Measurements from ENCODE around the gene KRT13.

KRT13 gene

GRCh38 chr17:41474863-41475262, 30.5 kb downstream of the KRT13 start:
- Histone ChIP-seq H3K27ac (ENCODE audit: low read depth, low read length) (no peak overlapping the region), H3K27me3 (ENCODE audit: control insufficient read depth in 5 of 5, insufficient read depth in 4 of 5, low read length in 5 of 5) (no peaks in the 10 kb centered on the region)

GRCh38 chr17:41468346-41468745, 37.1 kb downstream of the KRT13 start:
- Histone ChIP-seq H3K4me1 (ENCODE audit: control insufficient read depth in 5 of 5, insufficient read depth in 5 of 5, low read length in 5 of 5) (no peaks in the 10 kb centered on the region), H3K36me3 (ENCODE audit: control insufficient read depth in 5 of 5, insufficient read depth in 5 of 5, low read length in 5 of 5) (no peaks in the 10 kb centered on the region), H3K27ac (ENCODE audit: low read depth, low read length) (no peak overlapping the region), H3K9ac (ENCODE audit: low read length in 5 of 5) (no peak overlapping the region), H3K9me3 (ENCODE audit: control insufficient read depth in 5 of 5, low read length in 5 of 5) (peaks cover 0 to 11% (median 7%) of the 10 kb centered on the region in 5 donors), H3K4me3 (ENCODE audit: low read depth in 1 of 5, low read length in 5 of 5) (no peak overlapping the region), H3K27me3 (ENCODE audit: control insufficient read depth in 5 of 5, insufficient read depth in 4 of 5, low read length in 5 of 5) (peaks cover 4 to 10% (median 6%) of the 10 kb centered on the region in 5 donors)

More at GRCh38 chr17:41474863-41475262, 30.5 kb downstream of the KRT13 start:
- Histone ChIP-seq H3K4me3 (ENCODE audit: low read depth in 1 of 5, low read length in 5 of 5) (no peak overlapping the region), H3K9ac (ENCODE audit: low read length in 5 of 5) (no peak overlapping the region), H3K9me3 (ENCODE audit: control insufficient read depth in 5 of 5, low read length in 5 of 5) (peaks cover 0 to 3% (median 0%) of the 10 kb centered on the region in 5 donors), H3K4me1 (ENCODE audit: control insufficient read depth in 5 of 5, insufficient read depth in 5 of 5, low read length in 5 of 5) (no peaks in the 10 kb centered on the region), H3K36me3 (ENCODE audit: control insufficient read depth in 5 of 5, insufficient read depth in 5 of 5, low read length in 5 of 5) (no peaks in the 10 kb centered on the region)

- Histone ChIP-seq H3K36me3 (ENCODE audit: control insufficient read depth in 5 of 5, insufficient read depth in 5 of 5, low read length in 5 of 5) (no peaks in the 10 kb centered on the region), H3K4me3 (ENCODE audit: low read depth in 1 of 5, low read length in 5 of 5) (no peak overlapping the region), H3K4me1 (ENCODE audit: control insufficient read depth in 5 of 5, insufficient read depth in 5 of 5, low read length in 5 of 5) (no peaks in the 10 kb centered on the region), H3K9ac (ENCODE audit: low read length in 5 of 5) (no peak overlapping the region), H3K9me3 (ENCODE audit: control insufficient read depth in 5 of 5, low read length in 5 of 5) (peaks cover 0 to 11% (median 7%) of the 10 kb centered on the region in 5 donors), H3K27me3 (ENCODE audit: control insufficient read depth in 5 of 5, insufficient read depth in 4 of 5, low read length in 5 of 5) (peaks cover 4 to 11% (median 6%) of the 10 kb centered on the region in 5 donors), H3K27ac (ENCODE audit: low read depth, low read length) (no peak overlapping the region)
Observed at GRCh38 chr17:41467561-41467960, 37.9 kb downstream of the KRT13 start.

GRCh38 chr17:41466988-41467387, 38.4 kb downstream of the KRT13 start, which contains the start of gene KRT32:
Gene KRT32 (minus strand): TSS chr17:41467386. CDS start chr17:41467325, 61 bp downstream.
- Histone ChIP-seq H3K9me3 (ENCODE audit: control insufficient read depth in 5 of 5, low read length in 5 of 5) (peaks cover 0 to 11% (median 7%) of the 10 kb centered on the region in 5 donors), H3K4me1 (ENCODE audit: control insufficient read depth in 5 of 5, insufficient read depth in 5 of 5, low read length in 5 of 5) (no peaks in the 10 kb centered on the region), H3K27me3 (ENCODE audit: control insufficient read depth in 5 of 5, insufficient read depth in 4 of 5, low read length in 5 of 5) (peaks cover 4 to 13% (median 6%) of the 10 kb centered on the region in 5 donors), H3K9ac (ENCODE audit: low read length in 5 of 5) (no peak within 1 kb of the TSS), H3K27ac (ENCODE audit: low read depth, low read length) (no peak within 1 kb of the TSS), H3K4me3 (ENCODE audit: low read depth in 1 of 5, low read length in 5 of 5) (no peak within 1 kb of the TSS), H3K36me3 (ENCODE audit: control insufficient read depth in 5 of 5, insufficient read depth in 5 of 5, low read length in 5 of 5) (no peaks in the 10 kb centered on the region)

GRCh38 chr17:41464682-41465081, 40.7 kb downstream of the KRT13 start:
- H3K4me3 ChIP-seq (ENCODE audit: low read depth in 1 of 5, low read length in 5 of 5), result no peak overlapping the region
- H3K9ac ChIP-seq (ENCODE audit: low read length in 5 of 5), result no peak overlapping the region
- no peaks in the 10 kb centered on the region for H3K4me1 ChIP-seq (ENCODE audit: control insufficient read depth in 5 of 5, insufficient read depth in 5 of 5, low read length in 5 of 5)
- peaks cover 4 to 13% (median 6%) of the 10 kb centered on the region in 5 donors for H3K27me3 ChIP-seq (ENCODE audit: control insufficient read depth in 5 of 5, insufficient read depth in 4 of 5, low read length in 5 of 5)
- peaks cover 0 to 8% (median 7%) of the 10 kb centered on the region in 5 donors for H3K9me3 ChIP-seq (ENCODE audit: control insufficient read depth in 5 of 5, low read length in 5 of 5)
- no peaks in the 10 kb centered on the region for H3K36me3 ChIP-seq (ENCODE audit: control insufficient read depth in 5 of 5, insufficient read depth in 5 of 5, low read length in 5 of 5)
- no peak overlapping the region for H3K27ac ChIP-seq (ENCODE audit: low read depth, low read length)

- H3K36me3 ChIP-seq (ENCODE audit: control insufficient read depth in 5 of 5, insufficient read depth in 5 of 5, low read length in 5 of 5), result no peaks in the 10 kb centered on the region
- H3K27me3 ChIP-seq (ENCODE audit: control insufficient read depth in 5 of 5, insufficient read depth in 4 of 5, low read length in 5 of 5), result peaks cover 4 to 13% (median 6%) of the 10 kb centered on the region in 5 donors
- H3K9ac ChIP-seq (ENCODE audit: low read length in 5 of 5), result no peak overlapping the region
- H3K4me3 ChIP-seq (ENCODE audit: low read depth in 1 of 5, low read length in 5 of 5), result no peak overlapping the region
- peaks cover 0 to 8% (median 7%) of the 10 kb centered on the region in 5 donors for H3K9me3 ChIP-seq (ENCODE audit: control insufficient read depth in 5 of 5, low read length in 5 of 5)
- no peaks in the 10 kb centered on the region for H3K4me1 ChIP-seq (ENCODE audit: control insufficient read depth in 5 of 5, insufficient read depth in 5 of 5, low read length in 5 of 5)
- no peak overlapping the region for H3K27ac ChIP-seq (ENCODE audit: low read depth, low read length)
Observed at GRCh38 chr17:41464173-41464572, 41.2 kb downstream of the KRT13 start.

- no peak overlapping the region for H3K4me3 ChIP-seq (ENCODE audit: low read depth in 1 of 5, low read length in 5 of 5)
- H3K9me3 ChIP-seq (ENCODE audit: control insufficient read depth in 5 of 5, low read length in 5 of 5), result peaks cover 0 to 8% (median 7%) of the 10 kb centered on the region in 5 donors
- H3K4me1 ChIP-seq (ENCODE audit: control insufficient read depth in 5 of 5, insufficient read depth in 5 of 5, low read length in 5 of 5), result no peaks in the 10 kb centered on the region
- peaks cover 4 to 13% (median 5%) of the 10 kb centered on the region in 5 donors for H3K27me3 ChIP-seq (ENCODE audit: control insufficient read depth in 5 of 5, insufficient read depth in 4 of 5, low read length in 5 of 5)
- no peaks in the 10 kb centered on the region for H3K36me3 ChIP-seq (ENCODE audit: control insufficient read depth in 5 of 5, insufficient read depth in 5 of 5, low read length in 5 of 5)
- H3K27ac ChIP-seq (ENCODE audit: low read depth, low read length), result no peak overlapping the region
- H3K9ac ChIP-seq (ENCODE audit: low read length in 5 of 5), result no peak overlapping the region
Observed at GRCh38 chr17:41463746-41464145, 41.7 kb downstream of the KRT13 start.

- no peaks in the 10 kb centered on the region for H3K36me3 ChIP-seq (ENCODE audit: control insufficient read depth in 5 of 5, insufficient read depth in 5 of 5, low read length in 5 of 5)
Observed at GRCh38 chr17:41462705-41463104, 42.7 kb downstream of the KRT13 start.

GRCh38 chr17:41457676-41458075, 47.7 kb downstream of the KRT13 start:
- H3K27ac ChIP-seq (ENCODE audit: low read depth, low read length), result no peak overlapping the region
- H3K4me1 ChIP-seq (ENCODE audit: control insufficient read depth in 5 of 5, insufficient read depth in 5 of 5, low read length in 5 of 5), result no peaks in the 10 kb centered on the region
- no peaks in the 10 kb centered on the region for H3K36me3 ChIP-seq (ENCODE audit: control insufficient read depth in 5 of 5, insufficient read depth in 5 of 5, low read length in 5 of 5)
- no peak overlapping the region for H3K4me3 ChIP-seq (ENCODE audit: low read depth in 1 of 5, low read length in 5 of 5)
- H3K9me3 ChIP-seq (ENCODE audit: control insufficient read depth in 5 of 5, low read length in 5 of 5), result no peaks in the 10 kb centered on the region
- H3K27me3 ChIP-seq (ENCODE audit: control insufficient read depth in 5 of 5, insufficient read depth in 4 of 5, low read length in 5 of 5), result peaks cover 0 to 5% (median 0%) of the 10 kb centered on the region in 5 donors
- H3K9ac ChIP-seq (ENCODE audit: low read length in 5 of 5), result no peak overlapping the region

More at GRCh38 chr17:41462705-41463104, 42.7 kb downstream of the KRT13 start:
- Histone ChIP-seq H3K27ac (ENCODE audit: low read depth, low read length) (no peak overlapping the region), H3K9ac (ENCODE audit: low read length in 5 of 5) (no peak overlapping the region), H3K27me3 (ENCODE audit: control insufficient read depth in 5 of 5, insufficient read depth in 4 of 5, low read length in 5 of 5) (peaks cover 0 to 13% (median 5%) of the 10 kb centered on the region in 5 donors), H3K4me3 (ENCODE audit: low read depth in 1 of 5, low read length in 5 of 5) (no peak overlapping the region), H3K9me3 (ENCODE audit: control insufficient read depth in 5 of 5, low read length in 5 of 5) (peaks cover 0 to 3% (median 0%) of the 10 kb centered on the region in 5 donors), H3K4me1 (ENCODE audit: control insufficient read depth in 5 of 5, insufficient read depth in 5 of 5, low read length in 5 of 5) (no peaks in the 10 kb centered on the region)

GRCh38 chr17:41456204-41456603, 49.2 kb downstream of the KRT13 start:
- Histone ChIP-seq H3K4me1 (ENCODE audit: control insufficient read depth in 5 of 5, insufficient read depth in 5 of 5, low read length in 5 of 5) (no peaks in the 10 kb centered on the region), H3K9ac (ENCODE audit: low read length in 5 of 5) (no peak overlapping the region), H3K36me3 (ENCODE audit: control insufficient read depth in 5 of 5, insufficient read depth in 5 of 5, low read length in 5 of 5) (no peaks in the 10 kb centered on the region), H3K27me3 (ENCODE audit: control insufficient read depth in 5 of 5, insufficient read depth in 4 of 5, low read length in 5 of 5) (peaks cover 0 to 5% (median 0%) of the 10 kb centered on the region in 5 donors), H3K4me3 (ENCODE audit: low read depth in 1 of 5, low read length in 5 of 5) (no peak overlapping the region), H3K27ac (ENCODE audit: low read depth, low read length) (no peak overlapping the region), H3K9me3 (ENCODE audit: control insufficient read depth in 5 of 5, low read length in 5 of 5) (no peaks in the 10 kb centered on the region)
